ENCODE measurements around the gene SLC40A1. TPM values are rescaled to one million over a fixed set of nuclear protein-coding genes. Genes with fewer than 3 reads are reported as not detected.

SLC40A1 gene
- total and polyA plus RNA-seq, 2 donors (not counting 3 experiments of a cell fraction or from before 2014, with no cell fraction given), result 8.5 to 15.1 TPM

DNA sequence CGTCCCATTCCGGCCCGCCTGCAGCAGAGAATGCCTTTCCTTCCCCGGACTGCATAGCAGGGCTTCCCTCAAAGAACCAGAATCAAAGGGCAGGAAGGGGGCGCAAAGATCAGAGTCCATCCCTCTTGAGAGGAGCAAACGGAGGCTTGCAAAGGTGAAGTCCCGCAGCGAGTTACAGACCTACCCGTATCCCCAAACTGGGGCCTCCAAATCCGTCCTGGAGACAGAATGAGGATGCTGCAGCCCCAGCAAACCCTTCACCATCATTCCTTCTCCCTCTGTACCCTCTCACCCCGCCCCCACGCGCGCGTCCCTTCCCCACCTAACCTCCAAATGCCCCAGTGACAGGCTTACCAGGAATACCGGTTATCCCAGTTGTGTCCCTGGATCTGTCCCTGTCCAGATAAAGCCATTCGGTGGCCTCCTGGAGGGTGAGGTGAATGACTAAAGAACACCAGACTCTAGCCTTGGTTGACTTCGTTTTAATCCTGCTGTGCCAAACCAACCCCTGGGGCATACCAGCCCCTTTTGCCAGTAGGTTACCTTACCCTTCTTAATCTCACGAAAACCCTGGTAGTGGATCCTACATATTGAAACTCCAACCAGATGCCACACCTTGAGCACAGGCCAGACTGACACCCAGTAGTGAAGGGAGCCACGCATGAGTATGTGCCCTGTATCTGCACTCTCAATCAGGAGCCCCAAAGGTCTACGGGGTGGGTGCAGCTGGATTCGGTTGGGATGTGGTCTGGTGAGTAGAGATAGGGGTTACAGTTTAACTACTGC, 961 bp upstream of the SLC40A1 start:
- DNase-seq (ENCODE audit: low read depth, low spot score), result no peak
- no peaks in the 10 kb centered on the region for H3K79me2 ChIP-seq (ENCODE audit: control insufficient read depth, insufficient read depth, low read length)
- peak overlapping the region; percentile 51 for H3K9ac ChIP-seq (replicated peaks; ENCODE audit: extremely low read depth, insufficient read depth, low read length)
- POLR2A ChIA-PET, result interaction anchor here (1.1 to 1.6 kb wide), 2 partner anchors 27 to 32 kb away, joined by 3 to 9 read pairs; no protein-coding TSS in a partner anchor
- no peaks in the 10 kb centered on the region for H3K36me3 ChIP-seq (ENCODE audit: control insufficient read depth in 2 of 2, extremely low read depth in 1 of 2, insufficient read depth in 2 of 2, low read length in 2 of 2)
- no peaks in the 10 kb centered on the region for H3K9me3 ChIP-seq (replicated peaks; ENCODE audit: control insufficient read depth, insufficient read depth, low read length)
- peak overlapping the region; percentile 53 to 79 (median 75) for H3K4me3 ChIP-seq (replicated peaks in 1 of 3; ENCODE audit: insufficient read depth in 1 of 3, low read depth in 1 of 3, low read length in 3 of 3)
- no peaks in the 10 kb centered on the region for H4K20me1 ChIP-seq (replicated peaks; ENCODE audit: control insufficient read depth, extremely low read depth, insufficient read depth, low read length)
- TF ChIP-seq, protein P1, sequence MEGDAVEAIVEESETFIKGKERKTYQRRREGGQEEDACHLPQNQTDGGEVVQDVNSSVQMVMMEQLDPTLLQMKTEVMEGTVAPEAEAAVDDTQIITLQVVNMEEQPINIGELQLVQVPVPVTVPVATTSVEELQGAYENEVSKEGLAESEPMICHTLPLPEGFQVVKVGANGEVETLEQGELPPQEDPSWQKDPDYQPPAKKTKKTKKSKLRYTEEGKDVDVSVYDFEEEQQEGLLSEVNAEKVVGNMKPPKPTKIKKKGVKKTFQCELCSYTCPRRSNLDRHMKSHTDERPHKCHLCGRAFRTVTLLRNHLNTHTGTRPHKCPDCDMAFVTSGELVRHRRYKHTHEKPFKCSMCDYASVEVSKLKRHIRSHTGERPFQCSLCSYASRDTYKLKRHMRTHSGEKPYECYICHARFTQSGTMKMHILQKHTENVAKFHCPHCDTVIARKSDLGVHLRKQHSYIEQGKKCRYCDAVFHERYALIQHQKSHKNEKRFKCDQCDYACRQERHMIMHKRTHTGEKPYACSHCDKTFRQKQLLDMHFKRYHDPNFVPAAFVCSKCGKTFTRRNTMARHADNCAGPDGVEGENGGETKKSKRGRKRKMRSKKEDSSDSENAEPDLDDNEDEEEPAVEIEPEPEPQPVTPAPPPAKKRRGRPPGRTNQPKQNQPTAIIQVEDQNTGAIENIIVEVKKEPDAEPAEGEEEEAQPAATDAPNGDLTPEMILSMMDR (IDR thresholded peaks at IDR 0.05; ENCODE audit: extremely low read depth in 1 of 2, insufficient read depth in 1 of 2, low read depth in 1 of 2, low read length in 2 of 2), result no peak
- TF ChIP-seq MYC (IDR thresholded peaks at IDR 0.05; ENCODE audit: low read depth, low read length), result no peak
- TF ChIP-seq JUN (IDR thresholded peaks at IDR 0.05; ENCODE audit: borderline replicate concordance, insufficient read depth, insufficient read length, low read depth), result no peak
- TF ChIP-seq, protein P2, sequence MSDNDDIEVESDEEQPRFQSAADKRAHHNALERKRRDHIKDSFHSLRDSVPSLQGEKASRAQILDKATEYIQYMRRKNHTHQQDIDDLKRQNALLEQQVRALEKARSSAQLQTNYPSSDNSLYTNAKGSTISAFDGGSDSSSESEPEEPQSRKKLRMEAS (IDR thresholded peaks at IDR 0.05; ENCODE audit: insufficient read depth, insufficient read length), result no peak
- no peak for TF ChIP-seq EZH2 (IDR thresholded peaks at IDR 0.05; ENCODE audit: borderline replicate concordance, low read depth, low read length, severe bottlenecking)
- no peak for TF ChIP-seq POLR2A (IDR thresholded peaks at IDR 0.05; ENCODE audit: low read depth, low read length)
- TF ChIP-seq POLR2AphosphoS5 (IDR thresholded peaks at IDR 0.05; ENCODE audit: insufficient read depth, low read depth, low read length), result no peak
- TF ChIP-seq FOS (IDR thresholded peaks at IDR 0.05; ENCODE audit: borderline replicate concordance, insufficient read depth, low read length), result no peak
- no peak for TF ChIP-seq GATA2 (IDR thresholded peaks at IDR 0.05; ENCODE audit: insufficient read depth, insufficient read length, low read depth, low read length)
- no peaks in the 10 kb centered on the region for H3K27me3 ChIP-seq (ENCODE audit: control insufficient read depth in 2 of 2, insufficient read depth in 2 of 2, low read length in 2 of 2)
- no peak overlapping the region for H3K27ac ChIP-seq (ENCODE audit: insufficient read depth, low read depth, low read length)
- no peaks in the 10 kb centered on the region for H3K9me1 ChIP-seq (replicated peaks; ENCODE audit: control insufficient read depth, extremely low read depth, insufficient read depth, low read length)
- CTCF ChIA-PET, result interaction anchor here (1.0 to 2.0 kb wide), 7 partner anchors 12 to 181 kb away, joined by 3 to 10 read pairs (median 4); partner anchors contain the start of gene OSGEPL1
- no peak for FAIRE-seq
- dilution Hi-C loops (cut with MboI; ENCODE audit: extremely low pct_ligation_motif_present, low sequenced_read_pairs), result no loop called here
- intact Hi-C loops (cut with micrococcal nuclease), result loop anchor here (2.0 kb wide), 1 partner anchor 31 kb away; no protein-coding TSS in a partner anchor
- H3K4me2 ChIP-seq (ENCODE audit: insufficient read depth, low read length), result peak overlapping the region; percentile 85
- H2AFZ ChIP-seq (ENCODE audit: low read depth, low read length), result peak overlapping the region; percentile 96
- BruUV-seq (replicated peaks), result no TSS peak
- peaks cover 11% of the 10 kb centered on the region for H3K4me1 ChIP-seq (ENCODE audit: control insufficient read depth, extremely low read depth, insufficient read depth, low read length)
